Measurements from ENCODE around the gene OSBPL3.
"Not testable (repeated sequence)": the region's sequence is repeated elsewhere in the genome, so short reads cannot be mapped to it uniquely, and the experiment has no call there.

OSBPL3 gene

DNA sequence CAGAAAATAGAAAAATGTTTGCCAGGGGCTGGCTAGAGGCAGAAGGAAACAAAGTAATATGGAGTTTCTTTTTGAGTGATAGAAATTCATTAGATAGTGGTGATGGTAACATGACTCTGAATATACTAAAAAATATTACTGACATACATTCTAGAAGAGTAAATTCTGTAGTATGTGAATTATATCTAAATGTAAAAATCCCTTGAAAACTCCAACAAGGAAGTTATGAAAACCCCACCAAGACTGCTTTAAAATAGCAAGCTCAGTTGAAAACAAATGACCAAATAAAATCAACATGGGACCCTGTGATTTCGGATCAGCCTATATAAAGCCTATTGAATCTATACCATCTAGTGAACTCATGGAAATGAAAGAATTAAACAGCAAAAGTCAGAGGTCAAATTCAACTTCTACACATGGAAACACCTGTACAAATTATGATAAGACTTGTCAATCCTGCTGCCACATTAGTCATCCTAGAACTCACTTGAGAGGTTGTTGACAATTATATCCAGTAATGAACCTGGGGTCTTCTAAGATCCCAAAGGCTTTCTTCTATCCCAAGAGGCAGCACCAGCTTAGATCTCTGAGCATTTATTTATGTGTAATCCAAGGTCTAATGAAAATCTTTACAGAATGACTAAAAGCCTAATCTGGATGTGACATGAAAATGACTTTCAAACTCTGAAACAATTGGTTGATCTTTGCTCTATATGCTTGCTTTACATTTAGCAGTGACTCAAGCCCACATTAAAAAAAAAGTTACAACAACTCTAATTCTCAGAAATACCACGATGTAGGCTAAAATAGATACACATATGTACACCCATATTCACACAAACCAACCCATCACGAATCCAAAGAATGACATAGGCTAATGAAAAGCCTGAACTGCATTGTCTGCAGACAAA, 59.3 kb downstream of the OSBPL3 start:
- DNase-seq (ENCODE audit: low read depth in 2 of 2), result no peak

DNA sequence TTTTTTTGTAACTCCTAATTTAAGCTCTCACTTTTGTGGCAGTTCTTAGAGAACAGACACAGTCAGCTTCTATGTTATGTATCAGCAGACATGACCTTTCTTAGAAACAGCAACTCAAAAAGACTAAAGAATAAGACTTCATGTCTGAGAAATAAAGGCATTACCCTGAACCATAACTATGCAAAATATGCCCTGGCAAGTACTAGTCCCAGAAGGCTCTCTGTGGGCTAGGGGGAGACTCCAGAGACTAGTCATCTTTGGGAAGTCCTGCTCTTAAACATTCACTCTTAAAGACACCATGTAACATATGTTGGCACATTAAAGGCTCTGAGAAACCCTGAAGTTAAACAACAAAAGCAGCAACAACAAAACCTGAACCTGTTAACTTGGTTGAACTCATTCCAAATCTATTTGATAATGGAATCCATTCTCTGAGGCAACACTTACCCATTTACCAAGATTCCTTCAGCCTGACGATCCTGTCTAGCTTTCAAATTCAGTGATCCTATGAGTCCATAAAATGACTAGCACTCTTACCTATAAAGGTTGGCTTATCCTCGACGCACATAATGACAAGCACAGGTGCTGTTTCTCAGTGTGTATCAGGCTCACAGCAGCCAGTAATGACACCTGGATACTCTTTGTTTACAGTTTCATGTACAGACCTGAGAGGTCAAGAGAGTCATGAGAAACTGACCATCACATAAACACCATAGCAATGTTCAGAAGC, 62.3 kb downstream of the OSBPL3 start:
- no peak for DNase-seq (ENCODE audit: low read depth in 2 of 2)

DNA sequence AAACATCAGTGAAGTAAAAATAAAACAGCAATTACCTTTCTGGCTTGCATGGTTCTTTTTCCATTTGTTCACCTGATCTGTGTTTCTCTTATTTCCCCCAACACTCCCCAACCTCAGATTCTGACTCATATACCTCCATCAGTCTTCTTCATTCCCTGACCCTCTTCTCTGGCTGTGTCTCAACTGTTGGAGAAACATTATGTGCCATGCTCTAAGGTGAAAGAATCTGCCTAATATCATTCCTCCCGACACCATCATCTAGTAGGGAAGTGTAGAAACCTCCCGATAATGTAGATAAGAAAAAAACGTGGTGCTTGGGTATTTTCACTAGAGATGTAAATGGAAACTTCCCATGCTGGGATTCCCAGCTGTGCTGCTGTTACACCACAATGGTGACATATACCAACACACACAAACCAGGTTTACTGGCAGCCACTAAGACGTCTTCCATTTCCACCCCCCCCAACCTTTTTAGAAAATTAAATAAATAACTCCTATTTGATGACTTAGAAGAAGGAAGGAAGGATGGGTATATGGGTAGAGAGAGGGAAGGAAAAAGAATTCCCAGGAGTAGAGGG, 63.4 kb downstream of the OSBPL3 start:
- no peak for DNase-seq (ENCODE audit: low read depth in 2 of 2)

DNA sequence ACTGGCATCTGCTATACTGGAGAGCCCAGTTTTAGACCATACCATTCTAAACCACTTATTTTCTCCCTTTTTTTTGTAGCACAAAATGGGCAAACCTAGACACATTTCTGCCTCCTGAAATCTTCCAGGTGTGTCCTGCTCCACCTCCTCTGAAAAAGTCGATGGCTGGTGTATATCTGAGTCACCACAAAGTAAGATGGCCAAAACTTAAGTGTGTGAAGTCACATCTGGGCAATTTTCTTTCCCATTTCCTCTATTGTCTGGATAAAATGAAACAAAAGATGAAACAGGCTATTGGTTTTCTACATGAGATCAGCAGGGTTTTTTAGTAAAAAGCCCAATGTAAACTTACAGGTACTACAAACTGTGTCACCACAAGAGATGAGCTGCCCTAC, 65.5 kb downstream of the OSBPL3 start:
- no peak for DNase-seq (ENCODE audit: low read depth in 2 of 2)

DNA sequence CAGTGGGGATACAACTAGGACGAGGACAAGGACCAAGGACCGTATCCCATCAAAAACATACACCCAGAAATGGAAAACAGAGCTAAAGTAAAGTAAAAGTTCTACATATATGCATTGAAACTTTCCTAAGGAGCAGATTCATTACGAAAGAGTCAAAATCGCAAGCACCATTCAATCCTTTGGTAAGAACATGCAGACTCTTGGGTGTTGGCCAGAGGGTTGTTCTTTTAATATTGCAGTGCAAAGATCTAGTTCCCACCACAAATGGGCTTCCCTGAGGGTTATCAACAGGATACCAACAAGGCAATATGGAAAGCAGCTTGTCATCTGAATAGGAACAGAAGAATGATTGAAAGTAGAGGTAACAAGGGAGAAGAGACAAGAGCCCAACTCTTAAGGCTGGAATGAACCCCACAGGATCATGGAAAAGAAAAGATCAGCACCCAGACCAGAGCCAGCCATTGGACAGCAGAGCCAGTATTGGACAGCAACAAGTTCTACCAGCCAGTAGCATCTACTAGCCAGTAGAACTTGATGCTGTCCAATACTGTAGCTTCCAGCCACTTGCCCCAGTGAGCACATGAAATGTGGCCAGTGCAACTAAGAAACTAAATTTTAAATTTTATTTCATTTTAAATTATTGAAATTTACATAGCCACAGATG, 66.0 kb downstream of the OSBPL3 start:
- no peak for DNase-seq (ENCODE audit: low read depth in 2 of 2)

DNA sequence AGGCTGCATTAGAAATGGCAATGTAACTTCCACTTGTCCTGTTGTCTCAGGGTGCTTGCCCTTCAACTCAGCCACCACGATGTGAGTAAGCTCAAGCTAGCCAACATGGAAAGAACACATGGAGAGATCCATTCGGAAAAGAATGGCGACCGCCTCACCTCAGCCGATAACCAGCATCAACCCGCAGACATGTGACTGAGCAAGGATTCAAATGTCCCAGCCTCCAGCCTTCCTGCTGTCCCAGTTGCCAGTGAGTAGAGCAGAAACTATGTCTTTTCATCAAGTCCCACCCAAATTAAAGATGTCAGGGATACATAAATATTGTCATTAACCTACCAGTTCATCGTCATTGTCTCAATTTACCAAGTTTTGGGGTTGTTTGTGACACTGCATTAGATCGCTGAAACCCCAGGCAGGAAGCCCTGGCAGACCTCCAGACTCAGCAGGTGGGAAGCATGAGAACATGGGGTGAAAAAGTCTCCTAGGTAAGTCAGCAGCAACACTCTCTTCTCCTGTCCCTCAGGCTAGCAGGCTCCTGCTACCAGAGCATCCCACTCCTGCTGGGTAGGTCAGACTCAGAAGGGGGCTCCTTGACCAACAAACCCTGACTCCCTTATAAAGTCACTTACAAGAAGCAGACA, 67.0 kb downstream of the OSBPL3 start:
- DNase-seq (ENCODE audit: low read depth in 2 of 2), result no peak

DNA sequence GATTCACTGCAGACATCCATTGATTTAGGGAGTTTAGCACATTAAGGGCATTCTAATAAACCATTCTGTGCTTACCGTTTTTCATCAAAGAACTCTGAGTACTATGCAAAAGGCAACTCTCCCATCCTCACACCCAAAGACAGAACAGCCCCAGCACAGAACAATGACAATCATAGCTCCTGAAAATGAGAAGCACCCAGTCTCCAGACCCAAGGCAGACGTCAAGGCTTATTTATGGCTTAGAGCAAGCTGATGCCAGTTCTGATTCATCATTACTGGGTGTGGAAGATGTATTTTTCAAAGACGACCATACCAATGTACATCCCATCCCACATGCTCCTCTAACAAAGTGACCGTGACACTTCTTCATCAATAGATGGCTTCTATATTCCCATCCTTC, 67.6 kb downstream of the OSBPL3 start:
- DNase-seq (ENCODE audit: low read depth in 2 of 2), result no peak

DNA sequence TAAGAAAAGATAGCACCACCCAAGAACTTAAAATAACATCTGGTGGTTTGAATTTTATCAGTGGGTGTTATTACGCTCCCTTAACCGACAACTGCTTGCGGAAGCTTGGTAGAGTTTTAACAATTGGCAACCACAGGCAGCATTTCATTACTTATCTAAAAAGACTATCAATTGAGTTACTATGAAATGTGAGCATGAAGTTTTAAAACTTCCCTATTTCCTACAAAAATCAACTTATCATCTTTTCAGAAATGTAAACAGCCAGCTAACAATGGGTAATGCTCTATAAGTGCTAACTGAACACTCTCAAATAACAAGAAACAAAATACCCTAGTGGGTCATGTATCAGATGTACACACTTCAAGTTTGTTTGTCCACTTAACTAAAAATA, 68.8 kb downstream of the OSBPL3 start:
- DNase-seq (ENCODE audit: low read depth in 2 of 2), result no peak

DNA sequence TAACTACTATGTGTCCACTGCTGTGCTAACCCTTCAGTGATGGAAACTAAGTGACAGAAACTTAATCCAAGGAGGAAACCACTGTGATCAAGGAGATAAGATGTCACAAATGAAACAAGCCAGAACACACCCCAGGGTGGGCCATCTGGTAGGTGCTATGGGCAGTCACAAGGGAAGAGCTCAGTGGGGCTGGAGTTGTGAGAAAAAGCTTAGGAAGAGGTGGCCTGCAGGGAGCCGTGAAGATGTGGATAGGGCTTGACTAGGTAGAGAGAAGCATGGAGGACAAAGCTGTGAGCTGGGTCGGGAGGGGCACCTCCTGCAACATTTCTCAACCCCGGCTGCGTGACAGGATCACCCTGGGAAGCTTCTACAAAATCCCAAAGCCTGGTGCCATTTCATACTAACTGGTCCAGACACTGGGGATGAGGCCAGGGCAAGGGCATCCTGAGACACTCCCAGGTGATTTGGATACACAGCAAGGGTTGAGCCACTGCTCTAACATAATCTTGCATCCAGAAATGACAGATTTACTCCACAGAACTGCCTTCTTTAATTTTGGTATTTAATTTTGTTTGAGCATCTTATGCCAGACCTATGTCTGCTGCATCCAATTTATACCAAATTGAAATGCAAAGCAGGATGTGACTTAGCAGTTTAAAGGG, 69.3 kb downstream of the OSBPL3 start:
- DNase-seq (ENCODE audit: low read depth in 2 of 2), result no peak

DNA sequence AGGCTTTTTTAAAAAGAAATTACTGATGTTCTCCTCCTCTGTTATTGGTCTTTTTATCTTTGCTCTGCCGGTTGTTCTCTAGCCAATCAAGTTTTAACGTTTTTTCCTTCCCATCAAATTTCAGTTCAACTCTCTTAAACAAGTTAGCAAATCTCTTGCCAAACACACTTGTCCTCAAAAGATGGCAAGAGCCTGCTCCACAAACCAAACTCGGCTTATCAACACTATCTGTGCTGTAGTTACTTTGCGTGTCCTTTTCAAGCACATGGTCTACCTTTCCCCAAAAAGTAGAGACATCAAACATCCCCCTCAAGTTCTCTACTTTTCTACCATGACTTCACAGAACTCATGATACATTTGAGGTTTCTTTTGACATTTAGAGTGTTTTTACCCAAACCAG, 71.3 kb downstream of the OSBPL3 start:
- DNase-seq (ENCODE audit: low read depth in 2 of 2), result no peak

DNA sequence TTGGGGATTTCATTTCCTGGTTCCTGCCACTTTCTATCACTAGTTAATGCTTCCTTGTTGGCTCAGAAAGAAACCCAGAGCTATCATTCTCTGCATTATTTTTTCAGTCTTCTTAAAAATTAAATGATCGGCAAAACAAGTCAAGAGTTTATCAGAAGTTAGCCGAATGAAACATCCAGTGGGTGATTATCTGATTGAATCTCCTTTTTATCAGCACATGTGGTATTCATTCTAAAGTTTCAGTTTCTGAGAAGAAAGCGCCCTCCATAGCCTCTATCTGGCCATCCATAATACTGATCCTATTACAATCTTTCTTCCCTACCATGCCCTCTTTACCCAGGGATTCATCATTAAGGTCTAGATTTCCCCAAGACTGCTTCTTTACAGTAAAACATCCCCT, 71.8 kb downstream of the OSBPL3 start:
- DNase-seq (ENCODE audit: low read depth in 2 of 2), result no peak

DNA sequence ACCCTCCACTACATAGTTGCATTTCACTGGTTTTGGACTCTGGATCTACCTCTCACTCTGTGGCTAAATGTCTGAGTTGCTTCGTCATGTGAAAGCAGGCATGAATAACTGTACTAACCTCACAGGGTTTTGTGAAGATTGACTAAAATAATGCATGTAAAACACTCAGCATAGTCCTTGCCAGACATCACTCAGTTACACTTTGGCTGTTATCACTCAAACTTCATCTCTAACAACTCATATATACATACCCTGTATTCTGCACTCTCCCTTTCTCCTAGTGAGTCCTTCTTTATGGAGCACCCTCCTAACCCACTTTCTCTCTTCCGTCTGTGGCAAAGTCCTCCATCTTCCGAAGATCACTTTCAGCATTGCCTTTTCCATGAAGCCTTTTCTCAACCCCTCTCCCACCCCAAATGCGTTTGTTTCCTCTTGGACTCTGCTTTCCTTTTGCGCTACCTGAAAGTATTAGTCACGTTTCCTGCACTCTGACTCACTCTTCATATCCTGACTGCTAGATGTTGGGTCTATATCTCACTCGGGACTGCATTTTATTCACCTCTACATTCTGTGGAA, 72.6 kb downstream of the OSBPL3 start:
- DNase-seq (ENCODE audit: low read depth in 2 of 2), result peak in 1 of 2 donors; percentile 25

DNA sequence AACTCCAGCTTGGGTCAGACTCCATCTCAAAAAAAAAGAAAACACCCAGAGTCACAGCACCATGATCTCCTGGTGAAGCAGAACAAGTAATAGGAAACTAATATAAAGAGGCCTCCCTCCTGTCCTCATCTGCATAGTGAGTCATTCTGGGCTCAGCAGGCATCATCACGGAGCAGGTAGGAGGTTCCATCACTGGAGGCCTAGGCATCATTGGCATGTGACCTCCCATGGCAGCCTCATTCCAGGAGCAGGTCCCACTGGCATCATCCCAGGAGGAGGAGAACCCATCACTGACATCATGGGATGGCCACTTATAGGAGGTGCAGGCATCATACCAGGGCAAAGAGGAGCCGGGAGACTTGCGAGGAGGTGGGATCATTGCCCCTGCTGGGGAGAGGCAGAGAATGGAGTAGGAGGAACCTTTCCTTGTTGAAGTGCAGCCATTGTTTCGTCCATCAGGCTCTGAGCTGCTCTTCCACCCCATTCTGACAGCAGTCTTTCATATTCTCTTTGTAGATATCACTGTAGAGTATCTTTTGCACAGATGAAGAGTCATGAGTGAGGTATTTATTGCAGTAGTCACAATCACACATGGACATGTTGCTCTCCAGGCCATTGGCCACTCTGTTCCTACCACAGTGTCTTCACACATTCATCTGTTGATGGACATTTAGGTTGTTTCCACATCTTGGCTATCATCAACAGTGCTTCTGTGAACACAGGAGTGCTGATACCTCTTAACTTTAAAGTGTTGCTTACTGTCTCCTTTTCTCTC, 73.8 kb downstream of the OSBPL3 start:
- DNase-seq (ENCODE audit: low read depth in 2 of 2), result no peak

DNA sequence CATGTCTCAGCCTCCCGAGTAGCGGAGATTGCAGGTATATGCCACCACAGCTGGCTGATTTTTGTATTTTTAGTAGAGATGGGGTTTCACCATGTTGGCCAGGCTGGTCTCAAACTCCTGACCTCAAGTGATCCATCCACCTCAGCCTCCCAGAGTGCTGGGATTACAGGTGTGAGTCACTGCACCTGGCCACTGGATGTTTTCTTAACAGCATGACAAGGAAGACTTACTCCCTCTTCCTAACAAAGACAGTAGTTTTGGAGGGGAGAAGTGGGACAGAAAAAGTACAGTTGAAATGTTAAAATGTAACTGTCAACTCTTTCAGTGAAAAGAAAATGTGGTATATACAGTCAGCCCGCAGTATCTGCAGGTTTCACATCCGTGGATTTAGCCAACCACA, 76.0 kb downstream of the OSBPL3 start:
- not testable (repeated sequence) for DNase-seq (ENCODE audit: low read depth in 2 of 2)

DNA sequence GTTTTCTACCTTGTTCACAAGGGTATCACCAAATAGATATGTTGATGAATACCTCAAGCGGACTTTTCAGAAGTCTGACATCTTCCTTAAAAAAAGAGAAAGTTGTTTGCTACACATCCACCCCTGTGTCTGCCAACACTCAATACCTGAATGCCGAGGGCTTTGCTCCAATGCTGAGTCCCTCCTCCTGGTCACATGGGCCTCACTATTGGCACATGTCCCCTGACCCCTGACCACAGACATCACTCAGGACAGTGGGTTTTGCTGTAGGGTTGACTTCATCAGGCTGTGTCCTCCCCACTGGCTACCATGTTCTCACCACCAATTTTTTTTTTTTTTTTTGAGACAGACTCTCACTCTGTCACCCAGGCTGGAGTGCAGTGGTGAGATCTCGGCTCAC, 76.4 kb downstream of the OSBPL3 start:
- no peak for DNase-seq (ENCODE audit: low read depth in 2 of 2)

DNA sequence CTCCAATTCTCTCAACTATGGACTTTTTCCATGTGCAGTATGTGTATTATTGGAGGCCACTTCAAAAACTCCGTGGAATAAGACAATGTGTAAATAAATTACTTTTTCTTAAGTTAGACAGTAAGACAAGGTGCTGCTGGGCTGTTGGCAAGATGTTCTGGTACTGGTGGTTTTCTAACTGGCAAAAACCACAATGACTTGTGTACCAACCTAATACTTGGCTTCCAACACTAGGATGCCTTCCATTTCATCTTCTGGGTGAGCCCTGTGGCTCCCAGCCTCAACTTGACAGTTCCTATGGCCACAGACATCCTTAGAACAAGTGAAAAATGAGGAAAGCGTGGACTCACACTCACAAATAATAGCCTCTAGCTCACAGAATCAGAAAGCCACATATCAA, 77.0 kb downstream of the OSBPL3 start:
- no peak for DNase-seq (ENCODE audit: low read depth in 2 of 2)

DNA sequence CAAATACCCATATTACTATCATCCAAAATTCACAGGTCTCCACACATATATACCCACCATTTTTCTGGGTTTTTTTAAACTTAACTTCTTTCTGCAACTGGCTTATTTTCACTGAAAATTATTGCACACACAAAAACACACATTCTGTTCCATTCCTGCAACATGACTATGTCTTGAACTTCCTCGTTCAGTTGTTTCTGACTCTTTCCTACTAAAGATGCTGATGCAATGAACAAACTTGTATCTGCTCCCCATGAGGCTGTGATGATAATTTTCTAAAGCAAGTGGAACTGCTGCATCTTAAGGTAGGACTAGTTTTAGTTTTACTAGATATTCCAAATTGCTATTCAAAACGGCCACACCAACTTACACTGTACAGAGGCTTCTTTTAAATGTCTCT, 77.7 kb downstream of the OSBPL3 start:
- no peak for DNase-seq (ENCODE audit: low read depth in 2 of 2)

DNA sequence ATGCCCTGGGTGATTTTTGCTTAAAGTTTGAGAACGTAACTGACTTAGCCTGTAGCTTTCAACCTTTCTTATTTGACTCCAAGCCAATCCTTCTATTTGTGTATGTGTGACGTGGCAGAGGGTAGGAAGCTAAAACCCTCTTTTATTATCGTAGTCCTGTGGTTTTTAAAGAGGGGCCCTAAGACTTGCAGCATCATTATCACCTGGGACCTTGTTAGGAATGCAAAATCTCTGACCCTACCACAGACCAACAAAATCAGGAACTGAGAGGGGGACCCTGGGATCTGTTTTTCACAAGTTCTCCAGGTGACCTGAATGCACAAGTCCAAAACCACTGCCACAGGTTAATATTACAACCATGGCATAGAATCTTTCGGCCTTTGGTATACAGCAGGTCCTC, 80.1 kb downstream of the OSBPL3 start:
- no peak for DNase-seq (ENCODE audit: low read depth in 2 of 2)

DNA sequence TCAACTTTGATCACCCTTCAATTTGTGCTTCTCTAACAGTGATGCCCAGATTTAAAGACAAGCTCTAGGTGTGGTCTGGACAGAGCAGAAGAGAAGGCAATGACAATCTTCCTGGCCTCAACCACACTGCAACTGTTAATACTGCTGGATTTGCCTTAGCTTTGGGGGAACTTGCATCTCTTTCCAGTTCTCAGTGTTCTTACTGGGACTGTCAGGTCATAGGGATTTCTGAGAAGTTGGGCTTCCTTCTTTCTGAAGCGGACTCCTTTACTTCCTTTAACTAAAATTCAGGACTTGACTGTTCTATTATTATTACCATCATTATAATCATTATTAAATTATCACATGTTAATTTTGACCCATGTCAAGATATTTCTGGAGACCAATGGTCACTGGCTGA, 80.8 kb downstream of the OSBPL3 start:
- DNase-seq (ENCODE audit: low read depth in 2 of 2), result no peak

DNA sequence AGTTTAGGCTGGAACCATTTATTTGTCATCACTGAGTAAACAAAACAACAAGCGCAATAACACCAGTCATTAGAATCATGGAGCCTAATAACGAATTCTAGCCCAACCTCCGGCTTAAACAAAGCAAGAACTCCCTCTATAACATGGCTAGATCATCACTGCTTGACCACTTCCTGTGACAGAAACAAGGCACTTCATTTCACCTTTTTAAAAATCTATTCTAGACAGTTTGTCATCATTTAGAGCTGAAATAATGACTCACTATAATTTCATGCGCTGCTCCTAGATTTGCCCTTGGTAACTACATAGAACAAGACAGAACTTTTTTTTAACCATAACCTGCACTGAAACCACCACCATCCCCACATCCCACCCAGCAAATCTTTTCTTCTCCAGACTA, 81.3 kb downstream of the OSBPL3 start:
- DNase-seq (ENCODE audit: low read depth in 2 of 2), result no peak

All from stimulated activated CD8-positive, alpha-beta memory T cell treated with anti-CD3 and anti-CD28 coated beads, Interleukin-15, amount 100 ng/mL, for 48 hours (primary cell).